Measurements from ENCODE around the gene CACNA1I.

Gene CACNA1I

DNA sequence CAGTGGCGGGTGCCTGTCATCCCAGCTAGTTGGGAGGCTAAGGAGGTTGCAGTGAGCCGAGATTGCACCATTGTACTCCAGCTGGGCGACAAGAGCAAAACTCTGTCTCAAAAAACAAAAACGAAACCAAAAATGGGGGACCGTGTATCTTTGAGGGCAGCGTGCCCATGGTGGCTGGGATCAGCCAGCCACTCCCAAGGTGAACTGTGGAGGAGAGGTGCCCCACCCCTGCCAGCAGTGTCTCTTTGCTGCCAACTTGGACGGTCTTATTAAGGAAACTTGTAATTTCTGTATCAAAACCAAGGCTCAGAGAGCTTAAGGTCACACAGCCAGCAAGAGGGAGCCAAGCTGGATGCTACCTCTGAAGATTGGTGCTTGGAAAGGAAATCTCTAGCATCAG is 147.7 kb downstream of the CACNA1I start:
- TF ChIP-seq, protein P1, sequence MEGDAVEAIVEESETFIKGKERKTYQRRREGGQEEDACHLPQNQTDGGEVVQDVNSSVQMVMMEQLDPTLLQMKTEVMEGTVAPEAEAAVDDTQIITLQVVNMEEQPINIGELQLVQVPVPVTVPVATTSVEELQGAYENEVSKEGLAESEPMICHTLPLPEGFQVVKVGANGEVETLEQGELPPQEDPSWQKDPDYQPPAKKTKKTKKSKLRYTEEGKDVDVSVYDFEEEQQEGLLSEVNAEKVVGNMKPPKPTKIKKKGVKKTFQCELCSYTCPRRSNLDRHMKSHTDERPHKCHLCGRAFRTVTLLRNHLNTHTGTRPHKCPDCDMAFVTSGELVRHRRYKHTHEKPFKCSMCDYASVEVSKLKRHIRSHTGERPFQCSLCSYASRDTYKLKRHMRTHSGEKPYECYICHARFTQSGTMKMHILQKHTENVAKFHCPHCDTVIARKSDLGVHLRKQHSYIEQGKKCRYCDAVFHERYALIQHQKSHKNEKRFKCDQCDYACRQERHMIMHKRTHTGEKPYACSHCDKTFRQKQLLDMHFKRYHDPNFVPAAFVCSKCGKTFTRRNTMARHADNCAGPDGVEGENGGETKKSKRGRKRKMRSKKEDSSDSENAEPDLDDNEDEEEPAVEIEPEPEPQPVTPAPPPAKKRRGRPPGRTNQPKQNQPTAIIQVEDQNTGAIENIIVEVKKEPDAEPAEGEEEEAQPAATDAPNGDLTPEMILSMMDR (conservative IDR thresholded peaks at IDR 0.05; ENCODE audit: control insufficient read depth, insufficient read depth, low read depth, low read length), result no peak
- H3K4me3 ChIP-seq (ENCODE audit: control insufficient read depth, low read depth, low read length), result no peak overlapping the region
- no peak for DNase-seq (ENCODE audit: low read depth)

DNA sequence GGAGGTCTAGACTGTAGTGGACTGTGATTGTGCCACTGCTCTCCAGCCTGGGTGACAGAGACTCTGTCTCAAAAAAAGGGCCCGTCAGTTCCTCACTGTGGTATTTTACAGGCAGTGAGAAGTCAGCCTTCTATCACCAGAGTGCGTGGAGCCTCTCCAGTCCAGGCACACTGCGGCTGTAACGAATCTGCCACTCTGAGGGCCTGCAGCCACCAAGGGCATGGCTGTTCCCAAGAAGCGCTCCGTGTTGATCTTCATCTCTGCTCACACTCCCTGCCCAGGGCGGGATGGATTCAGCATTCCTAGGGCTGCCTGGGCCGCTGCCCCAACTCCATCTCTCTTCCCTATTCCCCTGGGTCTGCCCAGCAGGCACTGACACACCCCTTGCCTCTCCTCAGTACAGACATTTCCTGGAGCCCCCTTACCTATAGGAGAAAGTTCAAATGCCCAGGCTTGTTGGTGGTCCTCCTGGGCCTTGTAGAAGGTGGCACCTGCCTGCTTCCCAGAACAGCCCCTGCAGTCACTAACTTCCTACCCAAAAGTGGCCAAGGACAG is 148.4 kb downstream of the CACNA1I start:
- no peak for DNase-seq (ENCODE audit: low read depth)
- TF ChIP-seq, protein P1 (conservative IDR thresholded peaks at IDR 0.05; ENCODE audit: control insufficient read depth, insufficient read depth, low read depth, low read length), result no peak
- H3K4me3 ChIP-seq (ENCODE audit: control insufficient read depth, low read depth, low read length), result no peak overlapping the region

DNA sequence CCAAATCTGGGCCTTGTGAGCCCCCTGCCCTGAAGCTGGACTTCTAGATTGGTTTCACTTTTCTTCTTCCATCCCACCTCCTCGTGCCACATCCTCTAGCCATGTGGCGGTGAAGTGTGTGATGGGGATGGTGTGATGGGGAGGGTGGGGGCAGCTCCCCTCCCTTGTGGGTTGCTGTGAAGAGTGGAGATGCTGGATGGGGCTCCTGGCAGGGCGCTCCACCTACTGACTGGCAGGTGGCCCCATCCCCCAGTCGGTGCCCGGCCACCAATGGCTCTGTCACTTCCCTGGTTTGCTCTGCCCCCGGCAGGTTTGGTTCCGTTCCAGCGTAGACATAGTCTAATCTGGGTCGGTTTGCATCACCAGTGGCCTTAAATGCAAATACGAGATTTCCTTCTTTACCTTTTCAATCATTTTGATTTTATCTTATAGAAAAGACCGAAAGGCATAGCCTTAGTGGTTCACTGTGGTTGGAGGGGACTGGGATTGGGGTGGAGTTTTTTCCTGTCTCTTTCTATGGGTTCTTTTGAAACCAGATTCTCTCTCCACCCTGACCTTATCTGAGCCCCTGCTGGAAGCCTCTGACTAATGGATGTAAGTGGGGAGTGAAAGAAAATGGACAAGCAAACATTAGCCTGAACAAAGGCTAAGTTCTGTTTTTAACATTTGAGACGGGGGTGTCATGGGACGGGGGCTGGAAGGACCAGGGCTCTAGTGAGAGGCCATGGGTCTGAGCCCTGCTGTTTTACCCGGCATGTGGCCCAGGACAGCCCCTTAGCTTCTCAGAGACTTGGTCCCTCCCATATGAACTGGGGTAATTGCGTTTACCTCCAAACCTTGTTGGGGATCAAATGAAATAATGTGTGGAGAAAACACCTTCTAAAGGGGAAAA is 149.3 kb downstream of the CACNA1I start:
- no peak for DNase-seq (ENCODE audit: low read depth)
- TF ChIP-seq, protein P1 (conservative IDR thresholded peaks at IDR 0.05; ENCODE audit: control insufficient read depth, insufficient read depth, low read depth, low read length), result no peak
- H3K4me3 ChIP-seq (ENCODE audit: control insufficient read depth, low read depth, low read length), result no peak overlapping the region

DNA sequence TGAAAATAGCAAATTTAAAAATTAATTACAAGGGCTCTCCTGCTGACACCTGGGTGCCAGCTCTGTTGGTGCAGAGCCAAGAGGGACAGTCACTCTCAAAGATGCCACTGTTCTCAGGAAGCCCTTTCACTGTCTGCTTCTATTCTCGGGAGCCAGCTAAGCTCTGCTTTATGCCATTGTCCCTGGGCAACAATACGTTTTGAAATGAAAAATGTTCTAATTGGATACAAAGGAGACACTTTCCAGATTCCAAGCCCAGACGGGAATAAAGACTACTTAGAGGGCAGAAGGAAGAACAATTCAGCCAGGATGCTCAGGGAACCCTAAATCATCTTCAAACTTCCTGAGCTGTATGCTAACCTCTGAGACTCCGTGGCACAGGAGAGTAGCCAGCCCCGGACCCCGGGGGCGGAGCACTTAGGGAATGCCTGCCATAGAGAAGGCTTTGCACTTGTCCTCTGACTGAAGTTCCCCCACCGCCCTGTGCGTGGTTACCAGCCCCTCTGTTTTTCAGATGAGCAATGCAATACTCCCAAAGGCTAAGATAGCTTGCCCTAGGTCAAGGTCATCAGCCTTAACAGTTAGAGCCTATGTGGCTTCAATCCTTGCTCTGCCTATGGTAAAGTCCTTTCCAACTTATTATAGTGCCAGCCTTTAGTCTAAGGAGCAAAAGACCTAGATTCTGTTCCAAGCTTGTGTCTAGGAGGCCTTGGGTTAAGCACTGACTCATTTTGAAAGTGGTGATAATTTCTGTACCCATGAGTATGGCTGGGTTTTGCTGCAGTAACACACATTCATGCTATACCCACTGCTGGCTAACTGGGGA is 150.9 kb downstream of the CACNA1I start:
- H3K4me3 ChIP-seq (ENCODE audit: control insufficient read depth, low read depth, low read length), result no peak overlapping the region
- DNase-seq (ENCODE audit: low read depth), result no peak
- TF ChIP-seq, protein P1 (conservative IDR thresholded peaks at IDR 0.05; ENCODE audit: control insufficient read depth, insufficient read depth, low read depth, low read length), result no peak

DNA sequence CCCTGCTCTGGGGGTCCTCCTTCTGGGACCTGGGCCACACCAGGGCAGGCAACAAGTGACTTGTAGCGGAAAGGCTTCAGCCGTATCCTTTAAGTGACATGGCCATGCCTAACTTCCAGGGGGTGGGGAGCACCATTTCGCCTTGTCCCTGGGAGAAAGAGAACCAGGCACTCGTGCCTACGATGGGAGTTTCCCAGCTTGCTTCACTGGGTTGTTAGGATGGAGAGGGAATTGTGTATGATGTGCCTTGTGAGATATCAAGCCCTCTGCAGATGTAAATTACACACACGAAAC is 151.4 kb downstream of the CACNA1I start:
- no peak for DNase-seq (ENCODE audit: low read depth)
- TF ChIP-seq, protein P1 (conservative IDR thresholded peaks at IDR 0.05; ENCODE audit: control insufficient read depth, insufficient read depth, low read depth, low read length), result no peak
- no peak overlapping the region for H3K4me3 ChIP-seq (ENCODE audit: control insufficient read depth, low read depth, low read length)

DNA sequence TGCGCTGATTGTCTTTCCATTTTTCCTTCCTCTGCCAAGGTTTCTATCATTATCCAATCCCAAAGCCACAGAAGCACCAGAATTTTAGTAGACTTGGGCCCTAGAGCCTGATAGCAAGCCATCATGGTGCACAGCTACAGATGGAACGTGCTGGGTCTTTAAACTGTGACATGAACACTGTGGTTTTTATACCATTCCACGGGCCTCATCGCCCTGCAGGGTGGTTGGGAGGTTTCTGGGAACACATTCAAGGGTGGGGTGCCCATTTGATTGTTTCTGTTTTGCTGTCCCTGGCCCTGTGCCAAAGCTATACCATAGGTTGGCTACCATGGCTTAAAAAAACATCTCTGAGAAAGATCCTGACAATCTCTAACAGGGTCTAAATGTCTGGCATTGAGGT is 151.9 kb downstream of the CACNA1I start:
- H3K4me3 ChIP-seq (ENCODE audit: control insufficient read depth, low read depth, low read length), result no peak overlapping the region
- DNase-seq (ENCODE audit: low read depth), result no peak
- TF ChIP-seq, protein P1 (conservative IDR thresholded peaks at IDR 0.05; ENCODE audit: control insufficient read depth, insufficient read depth, low read depth, low read length), result no peak
